Esophagus (tissue), 2 donors: ENCODE results near the gene NLRP4. TPM values are rescaled to one million over a fixed set of nuclear protein-coding genes. Genes with fewer than 3 reads are reported as not detected.

Experiments used
- H3K27ac ChIP-seq, 2 donors: one replicate each; pipeline ENCODE4 v1.5.1; 2013; ENCODE audit warnings: low read depth in 2 of 2, mild to moderate bottlenecking in 2 of 2, inconsistent platforms in 1 of 2, low read length in 1 of 2, moderate library complexity in 1 of 2
- H3K27me3 ChIP-seq, 2 donors: one replicate each; pipeline ENCODE4 v1.6.1; 2013; ENCODE audit warnings: low read length in 2 of 2, control low read depth in 1 of 2, mild to moderate bottlenecking in 1 of 2; ENCODE audit not compliant: insufficient read depth in 2 of 2, control insufficient read depth in 1 of 2
- H3K36me3 ChIP-seq, 2 donors: one replicate each; pipeline ENCODE4 v1.6.1; 2013; ENCODE audit warnings: low read length in 1 of 2; ENCODE audit not compliant: control insufficient read depth in 2 of 2, insufficient read depth in 2 of 2
- H3K4me1 ChIP-seq, 2 donors: one replicate each; pipeline ENCODE4 v1.6.1; 2013; ENCODE audit warnings: low read length in 1 of 2; ENCODE audit not compliant: control insufficient read depth in 2 of 2, insufficient read depth in 2 of 2
- H3K4me3 ChIP-seq, 2 donors: one replicate each; pipeline ENCODE4 v1.5.1; 2013; ENCODE audit warnings: low read length in 2 of 2, mild to moderate bottlenecking in 2 of 2, low read depth in 1 of 2, moderate library complexity in 1 of 2
- H3K9me3 ChIP-seq, 2 donors: one replicate each; pipeline ENCODE4 v1.6.1; 2013; ENCODE audit warnings: mild to moderate bottlenecking in 2 of 2, low read depth in 1 of 2, low read length in 1 of 2, moderate library complexity in 1 of 2; ENCODE audit not compliant: control insufficient read depth in 2 of 2, insufficient read depth in 1 of 2
- WGBS, 2 donors: extraction: QIAGEN DNeasy Blood & Tissue Kit; methylation state at CpG; one replicate each; pipeline ENCODE4 v1.1.7; 2013; 5-methylcytosine and 5-hydroxymethylcytosine counted together
- polyA plus RNA-seq, 2 donors: library from polyadenylated mRNA; stranded (reverse); fragments of 200-250 nt; gene quantifications; one replicate each; pipeline ENCODE4 v1.2.3, GENCODE V29; 2013
- donor health status: healthy with polysubstance abuse.
- donor health status: Bipolar disorder and iron deficiency.

NLRP4 gene
- polyA plus RNA-seq, 2 donors: not detected

- H3K27ac ChIP-seq: no peak overlapping the region
- WGBS, 2 donors: 47 to 48% methylated on average over 3 of the region's 3 CpGs
- H3K4me3 ChIP-seq: no peak overlapping the region
- no peaks in the 10 kb centered on the region for H3K27me3 ChIP-seq
- no peaks in the 10 kb centered on the region for H3K36me3 ChIP-seq
- no peaks in the 10 kb centered on the region for H3K4me1 ChIP-seq
- H3K9me3 ChIP-seq: peaks cover 3 to 8% of the 10 kb centered on the region in 2 donors
Measured at GRCh38 chr19:55866521-55866920, 30.2 kb downstream of the NLRP4 start.

DNA sequence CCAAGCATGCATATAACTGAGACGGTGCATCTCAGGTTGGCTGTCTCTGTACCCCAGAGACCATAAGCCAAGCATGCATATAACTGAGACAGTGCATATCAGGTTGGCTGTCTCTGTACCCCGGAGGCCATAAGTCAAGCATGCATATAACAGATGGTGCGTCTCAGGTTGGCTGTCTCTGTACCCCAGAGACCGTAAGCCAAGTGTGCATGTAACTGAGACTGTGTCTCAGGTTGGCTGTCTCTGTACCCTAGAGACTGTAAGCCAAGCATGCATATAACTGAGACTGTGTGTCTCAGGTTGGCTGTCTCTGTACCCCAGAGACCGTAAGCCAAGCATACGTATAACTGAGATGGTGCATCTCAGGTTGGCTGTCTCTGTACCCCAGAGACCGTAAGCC lies 30.8 kb downstream of the NLRP4 start:
- Histone ChIP-seq H3K27me3 (no peaks in the 10 kb centered on the region), H3K9me3 (peaks cover 3 to 8% of the 10 kb centered on the region in 2 donors), H3K27ac (no peak overlapping the region), H3K4me3 (no peak overlapping the region), H3K4me1 (no peaks in the 10 kb centered on the region), H3K36me3 (no peaks in the 10 kb centered on the region)
- WGBS, 2 donors: 90 to 91% methylated on average over 7 of the region's 7 CpGs

- no peak overlapping the region for H3K27ac ChIP-seq
- WGBS, 2 donors: 83% methylated on average over 11 of the region's 11 CpGs
- H3K27me3 ChIP-seq: no peaks in the 10 kb centered on the region
- H3K4me3 ChIP-seq: no peak overlapping the region
- H3K4me1 ChIP-seq: no peaks in the 10 kb centered on the region
- H3K36me3 ChIP-seq: no peaks in the 10 kb centered on the region
- peaks cover 3 to 8% of the 10 kb centered on the region in 2 donors for H3K9me3 ChIP-seq
Measured at GRCh38 chr19:55870736-55871135, 34.4 kb downstream of the NLRP4 start.

DNA sequence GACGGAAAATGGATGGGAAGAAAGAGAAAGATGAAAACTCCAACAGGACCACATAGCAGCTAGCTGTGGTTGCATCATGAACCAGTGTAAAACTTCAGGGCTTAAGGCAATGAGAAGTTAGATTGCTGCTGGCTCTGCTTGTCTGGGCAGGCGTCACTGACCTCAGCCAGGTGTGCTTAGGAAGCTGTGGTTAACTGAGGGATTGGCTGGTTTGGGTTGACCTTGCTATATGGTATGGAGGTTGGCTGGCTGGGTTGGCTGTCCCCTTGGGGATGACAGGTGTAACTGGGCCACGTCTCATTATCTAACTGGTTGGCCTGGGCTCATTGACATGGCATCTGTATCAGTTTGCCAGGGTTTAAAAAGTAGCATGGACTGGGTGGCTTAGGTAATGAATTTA lies 40.9 kb downstream of the NLRP4 start:
- Histone ChIP-seq H3K36me3 (no peaks in the 10 kb centered on the region), H3K27ac (no peak overlapping the region), H3K4me1 (no peaks in the 10 kb centered on the region), H3K27me3 (no peaks in the 10 kb centered on the region), H3K9me3 (peaks cover 5 to 6% of the 10 kb centered on the region in 2 donors), H3K4me3 (no peak overlapping the region)
- 56 to 64% methylated on average over 3 of the region's 3 CpGs for WGBS, 2 donors

DNA sequence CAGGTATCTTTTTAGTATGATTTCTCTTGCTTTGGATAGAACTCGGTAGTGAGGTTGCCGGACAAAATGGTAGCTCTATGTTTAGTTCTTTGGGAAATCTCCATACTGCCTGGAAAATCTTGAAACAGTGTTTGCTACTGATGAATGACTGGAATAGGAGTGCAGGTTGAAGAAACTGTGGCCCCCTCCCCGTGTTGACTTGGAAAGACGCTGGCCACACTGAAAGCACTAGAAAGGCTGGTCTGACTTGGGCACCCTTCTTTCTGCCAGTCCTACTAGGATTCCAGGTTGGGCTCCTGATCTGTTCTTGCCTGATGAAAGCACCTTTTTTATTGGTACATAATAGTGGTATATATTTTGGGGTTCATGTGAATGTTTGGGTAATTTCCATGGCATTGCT lies 46.3 kb downstream of the NLRP4 start:
- H3K9me3 ChIP-seq: peaks cover 5 to 6% of the 10 kb centered on the region in 2 donors
- no peak overlapping the region for H3K27ac ChIP-seq
- no peaks in the 10 kb centered on the region for H3K4me1 ChIP-seq
- no peaks in the 10 kb centered on the region for H3K36me3 ChIP-seq
- 75 to 85% methylated on average over 4 of the region's 4 CpGs for WGBS, 2 donors
- H3K4me3 ChIP-seq: no peak overlapping the region
- H3K27me3 ChIP-seq: no peaks in the 10 kb centered on the region

- no peaks in the 10 kb centered on the region for H3K4me1 ChIP-seq
- 70 to 76% methylated on average over 12 of the region's 12 CpGs for WGBS, 2 donors
- H3K27ac ChIP-seq: no peak overlapping the region
- H3K27me3 ChIP-seq: peaks cover 0 to 2% of the 10 kb centered on the region in 2 donors
- H3K4me3 ChIP-seq: no peak overlapping the region
- no peaks in the 10 kb centered on the region for H3K36me3 ChIP-seq
- H3K9me3 ChIP-seq: peaks cover 3 to 8% of the 10 kb centered on the region in 2 donors
Measured at GRCh38 chr19:55898911-55899310, 62.6 kb downstream of the NLRP4 start.

DNA sequence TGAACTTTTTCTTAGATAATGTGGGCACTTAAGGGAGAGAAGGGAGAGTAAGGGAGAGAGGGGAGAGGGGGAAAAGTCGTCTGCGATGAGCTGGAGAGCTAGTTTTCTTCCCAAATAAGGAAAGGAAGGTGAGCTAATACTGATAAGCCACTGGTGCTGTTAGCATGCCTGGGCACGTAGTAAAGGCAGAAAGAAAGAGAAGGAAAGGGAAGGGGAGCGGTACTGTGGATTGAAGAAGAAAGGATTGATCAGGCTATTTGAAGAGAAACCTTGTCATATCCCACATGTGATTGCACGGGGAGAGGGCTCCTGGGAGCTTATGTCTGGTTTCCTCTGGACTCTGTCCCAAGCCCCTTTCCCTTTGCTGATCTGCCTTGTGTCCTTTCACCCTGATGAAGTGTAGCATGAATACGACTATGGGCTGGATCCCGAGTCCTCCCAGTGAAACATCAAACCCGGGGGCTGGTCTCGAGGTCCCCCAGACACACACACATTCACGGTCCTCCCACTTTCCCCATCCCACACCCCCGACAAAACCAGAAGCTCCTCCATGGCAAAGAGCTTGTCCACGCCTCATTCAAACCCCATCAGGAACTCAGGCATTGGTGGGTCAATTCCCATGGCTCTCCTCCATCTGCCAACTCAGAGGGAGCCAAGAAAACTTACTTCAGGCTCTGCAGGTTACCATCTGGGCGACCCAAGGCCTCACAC lies 65.2 kb downstream of the NLRP4 start:
- 74 to 76% methylated on average over 13 of the region's 13 CpGs for WGBS, 2 donors
- Histone ChIP-seq H3K27ac (no peak overlapping the region), H3K4me3 (no peak overlapping the region), H3K4me1 (no peaks in the 10 kb centered on the region), H3K9me3 (peaks cover 5 to 7% of the 10 kb centered on the region in 2 donors), H3K27me3 (peaks cover 0 to 2% of the 10 kb centered on the region in 2 donors), H3K36me3 (no peaks in the 10 kb centered on the region)

GRCh38 chr19:55902080-55902751 lies 65.9 kb downstream of the NLRP4 start:
- H3K9me3 ChIP-seq: peaks cover 5 to 7% of the 10 kb centered on the region in 2 donors
- no peaks in the 10 kb centered on the region for H3K36me3 ChIP-seq
- 73 to 74% methylated on average over 9 of the region's 9 CpGs for WGBS, 2 donors
- no peak overlapping the region for H3K27ac ChIP-seq
- peaks cover 0 to 2% of the 10 kb centered on the region in 2 donors for H3K27me3 ChIP-seq
- no peak overlapping the region for H3K4me3 ChIP-seq
- H3K4me1 ChIP-seq: no peaks in the 10 kb centered on the region

DNA sequence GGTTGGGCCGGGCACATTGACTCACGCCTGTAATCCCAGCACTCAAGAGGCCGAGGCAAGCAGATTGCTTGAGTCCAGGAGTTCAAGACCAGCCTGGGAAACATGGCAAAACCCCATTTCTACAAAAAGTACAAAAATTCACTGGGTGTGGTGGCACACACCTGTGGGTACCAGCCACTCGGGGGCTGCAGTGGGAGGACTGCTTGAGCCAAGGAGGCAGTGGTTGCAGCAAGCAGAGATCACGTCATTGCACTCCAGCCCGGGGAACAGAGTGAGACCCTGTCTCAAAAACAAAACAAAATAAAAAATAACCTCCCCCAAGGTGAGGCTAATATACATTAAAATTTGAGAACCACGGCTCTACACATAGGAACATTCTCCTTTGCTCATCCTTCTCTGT lies 70.9 kb downstream of the NLRP4 start:
- peaks cover 2 to 3% of the 10 kb centered on the region in 2 donors for H3K9me3 ChIP-seq
- H3K27me3 ChIP-seq: peaks cover 0 to 2% of the 10 kb centered on the region in 2 donors
- no peaks in the 10 kb centered on the region for H3K36me3 ChIP-seq
- H3K4me1 ChIP-seq: no peaks in the 10 kb centered on the region
- WGBS, 2 donors: 78 to 82% methylated on average over 7 of the region's 7 CpGs
- no peak overlapping the region for H3K27ac ChIP-seq
- H3K4me3 ChIP-seq: no peak overlapping the region

GRCh38 chr19:55907746-55908145 lies 71.4 kb downstream of the NLRP4 start:
- H3K4me3 ChIP-seq: no peak overlapping the region
- WGBS, 2 donors: 78 to 81% methylated on average over 3 of the region's 3 CpGs
- H3K9me3 ChIP-seq: peaks cover 0 to 3% of the 10 kb centered on the region in 2 donors
- H3K4me1 ChIP-seq: no peaks in the 10 kb centered on the region
- H3K36me3 ChIP-seq: no peaks in the 10 kb centered on the region
- H3K27me3 ChIP-seq: no peaks in the 10 kb centered on the region
- H3K27ac ChIP-seq: no peak overlapping the region
